Melanocyte of skin (primary cell): ENCODE data around the gene ZNF486. TPM values are rescaled to one million over a fixed set of nuclear protein-coding genes. Genes with fewer than 3 reads are reported as not detected.

Source experiments
- small RNA-seq, 2 donors: library from RNA; depleted of rRNA; stranded (forward); fragments of <200 nt; gene quantifications; one replicate each; pipeline ENCODE3, GENCODE V24; 2012
- total RNA-seq, 2 donors: library from RNA; depleted of rRNA; stranded (reverse); fragments of >200 nt; gene quantifications; 2 replicates each; pipeline ENCODE4 v1.2.3, GENCODE V29; 2012

Gene ZNF486
- total RNA-seq, result 1 to 10 TPM; 2.4 to 6.7 TPM

GRCh38 chr19:20167020-20167644, at the start of gene ZNF486:
Gene ZNF486, plus strand, starts transcription at chr19:20167214. Its CDS starts 117 bp downstream, at chr19:20167331.

Small RNA genes lying within 50 kb of the gene (small RNA-seq; reads per million reads assigned to genes)
- gene AC011447.4, result 0 reads per million in 2 donors

Other genes with a start within 250 kb of the ZNF486 start
- 1 to 10 TPM; 2.0 to 2.1 TPM for gene ZNF682, start 127.7 kb upstream of the ZNF486 start, total RNA-seq
- 1 to 10 TPM in 1 of 2 donors, under 1 TPM in 1; 0.69 to 7.0 TPM for gene ZNF90, start 89.2 kb upstream of the ZNF486 start, total RNA-seq